GM18499 (cell line): ENCODE data around the gene COMT.

Source experiments
- ATAC-seq: cut with Tn5 transposase; IDR thresholded peaks from one replicate; pipeline ENCODE4 v1.9.1; 2021; ENCODE audit warnings: moderate number of reproducible peaks; ENCODE audit not compliant: insufficient read depth, unreplicated experiment

COMT gene

GRCh38 chr22:19966908-19967750 is 25.6 kb downstream of the COMT start:
- no peak for ATAC-seq

DNA sequence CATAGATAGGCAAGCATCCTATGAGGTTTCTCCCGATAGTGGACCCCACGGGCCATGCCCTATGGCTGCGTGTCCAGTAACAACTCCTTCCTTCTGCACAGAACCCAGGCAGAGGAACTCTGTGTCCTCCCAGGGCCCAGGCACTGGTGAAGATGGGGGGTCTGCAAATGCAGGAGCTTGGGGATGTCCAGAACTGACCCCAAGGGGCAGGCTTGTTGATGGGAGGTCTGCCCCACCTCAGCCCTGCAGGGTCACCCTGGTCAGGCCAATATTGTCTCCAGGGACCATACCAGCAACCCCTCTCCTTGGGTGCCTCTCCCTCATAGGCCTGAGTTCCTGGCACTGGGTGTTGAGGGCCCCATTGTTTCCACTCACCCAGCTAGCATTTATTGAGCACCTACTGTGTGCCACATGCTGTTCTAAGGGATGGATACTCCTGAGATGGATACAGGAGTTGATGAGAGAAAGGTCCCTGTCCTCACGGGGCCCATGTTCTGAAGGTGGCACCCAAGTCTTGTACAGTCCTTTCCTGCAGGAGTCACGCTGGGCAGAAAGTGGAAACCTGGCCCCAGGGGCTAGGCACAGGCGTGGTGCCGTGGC is 26.4 kb downstream of the COMT start:
- no peak for ATAC-seq

DNA sequence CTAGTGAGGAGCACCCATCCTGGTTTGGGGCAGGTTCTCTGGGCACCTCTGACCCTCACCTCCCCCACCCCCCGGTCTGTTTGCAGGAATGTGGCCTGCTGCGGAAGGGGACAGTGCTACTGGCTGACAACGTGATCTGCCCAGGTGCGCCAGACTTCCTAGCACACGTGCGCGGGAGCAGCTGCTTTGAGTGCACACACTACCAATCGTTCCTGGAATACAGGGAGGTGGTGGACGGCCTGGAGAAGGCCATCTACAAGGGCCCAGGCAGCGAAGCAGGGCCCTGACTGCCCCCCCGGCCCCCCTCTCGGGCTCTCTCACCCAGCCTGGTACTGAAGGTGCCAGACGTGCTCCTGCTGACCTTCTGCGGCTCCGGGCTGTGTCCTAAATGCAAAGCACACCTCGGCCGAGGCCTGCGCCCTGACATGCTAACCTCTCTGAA is 26.9 kb downstream of the COMT start:
- ATAC-seq, result no peak

DNA sequence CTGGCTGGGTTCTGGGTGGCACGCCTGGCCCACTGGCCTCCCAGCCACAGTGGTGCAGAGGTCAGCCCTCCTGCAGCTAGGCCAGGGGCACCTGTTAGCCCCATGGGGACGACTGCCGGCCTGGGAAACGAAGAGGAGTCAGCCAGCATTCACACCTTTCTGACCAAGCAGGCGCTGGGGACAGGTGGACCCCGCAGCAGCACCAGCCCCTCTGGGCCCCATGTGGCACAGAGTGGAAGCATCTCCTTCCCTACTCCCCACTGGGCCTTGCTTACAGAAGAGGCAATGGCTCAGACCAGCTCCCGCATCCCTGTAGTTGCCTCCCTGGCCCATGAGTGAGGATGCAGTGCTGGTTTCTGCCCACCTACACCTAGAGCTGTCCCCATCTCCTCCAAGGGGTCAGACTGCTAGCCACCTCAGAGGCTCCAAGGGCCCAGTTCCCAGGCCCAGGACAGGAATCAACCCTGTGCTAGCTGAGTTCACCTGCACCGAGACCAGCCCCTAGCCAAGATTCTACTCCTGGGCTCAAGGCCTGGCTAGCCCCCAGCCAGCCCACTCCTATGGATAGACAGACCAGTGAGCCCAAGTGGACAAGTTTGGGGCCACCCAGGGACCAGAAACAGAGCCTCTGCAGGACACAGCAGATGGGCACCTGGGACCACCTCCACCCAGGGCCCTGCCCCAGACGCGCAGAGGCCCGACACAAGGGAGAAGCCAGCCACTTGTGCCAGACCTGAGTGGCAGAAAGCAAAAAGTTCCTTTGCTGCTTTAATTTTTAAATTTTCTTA is 27.8 kb downstream of the COMT start:
- no peak for ATAC-seq

DNA sequence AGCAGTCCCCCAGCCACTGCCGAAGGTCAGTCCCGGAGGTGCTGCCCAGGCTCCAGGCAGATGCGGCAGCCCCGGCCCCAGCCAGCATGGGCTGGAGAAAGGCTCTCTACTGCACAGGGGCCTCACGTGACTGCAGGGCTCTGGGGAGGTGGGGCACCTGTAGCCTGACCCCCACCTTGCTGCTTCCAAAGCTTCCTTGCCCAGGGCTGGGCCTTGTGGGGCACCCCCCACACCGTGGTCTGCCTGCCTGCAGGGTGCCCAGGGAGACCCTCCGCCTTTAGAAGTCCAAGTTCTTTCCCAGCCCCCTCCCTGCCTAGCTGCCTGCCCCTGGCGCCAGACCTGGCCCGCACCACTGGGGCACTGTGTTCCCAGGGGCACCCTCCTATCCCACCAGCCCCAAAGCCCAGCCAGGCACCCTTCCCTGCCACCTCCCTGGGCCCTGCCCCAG is 28.5 kb downstream of the COMT start:
- ATAC-seq, result no peak

- ATAC-seq, result no peak
These were observed 29.1 kb downstream of the COMT start for GRCh38 chr22:19970479-19971275.

DNA sequence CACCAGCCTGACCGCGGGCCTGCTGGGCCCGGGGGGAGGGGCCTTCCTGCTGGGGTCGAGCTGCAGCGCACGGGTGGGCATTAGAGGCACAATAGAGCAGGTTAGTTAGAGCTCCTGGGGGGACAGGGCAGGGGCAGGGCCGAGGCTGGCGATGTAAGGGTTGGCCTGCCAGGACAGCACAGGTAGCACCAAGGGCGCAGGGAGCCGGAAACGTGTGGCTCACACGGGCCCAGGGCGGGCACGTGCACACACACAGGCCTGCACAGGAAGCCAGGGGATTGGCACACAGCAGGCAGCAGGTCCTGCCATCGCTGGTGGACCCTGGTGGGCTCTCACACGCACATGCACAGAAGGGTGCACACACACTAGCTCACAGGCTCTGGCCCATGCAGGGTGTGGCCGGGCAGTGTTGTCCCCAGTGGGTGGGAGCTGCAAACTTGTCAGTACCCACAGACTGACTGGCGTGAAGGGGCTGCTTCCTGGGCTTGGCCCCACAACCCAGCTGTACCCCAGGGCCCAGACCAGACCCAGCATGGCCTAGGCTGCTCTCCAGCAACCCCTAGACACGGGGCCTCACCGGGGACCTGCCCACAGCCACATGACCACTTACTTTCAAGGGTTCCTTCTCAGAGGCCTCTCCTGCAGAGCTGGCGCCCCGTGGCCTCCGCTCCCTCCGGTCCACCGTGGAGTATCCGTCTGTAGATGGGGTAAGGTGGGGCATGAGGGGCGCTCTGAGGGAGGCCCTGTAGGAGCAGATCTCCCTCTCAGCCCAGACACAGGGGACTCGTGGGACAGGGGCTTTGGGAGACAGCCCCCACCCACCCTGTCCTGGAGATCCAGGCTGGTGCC is 29.9 kb downstream of the COMT start:
- ATAC-seq, result no peak

- ATAC-seq, result no peak
These were observed 30.7 kb downstream of the COMT start for GRCh38 chr22:19972251-19972650.

GRCh38 chr22:19972652-19973550 is 31.3 kb downstream of the COMT start:
- no peak for ATAC-seq

- no peak for ATAC-seq
These were observed 32.1 kb downstream of the COMT start for GRCh38 chr22:19973551-19974267.

DNA sequence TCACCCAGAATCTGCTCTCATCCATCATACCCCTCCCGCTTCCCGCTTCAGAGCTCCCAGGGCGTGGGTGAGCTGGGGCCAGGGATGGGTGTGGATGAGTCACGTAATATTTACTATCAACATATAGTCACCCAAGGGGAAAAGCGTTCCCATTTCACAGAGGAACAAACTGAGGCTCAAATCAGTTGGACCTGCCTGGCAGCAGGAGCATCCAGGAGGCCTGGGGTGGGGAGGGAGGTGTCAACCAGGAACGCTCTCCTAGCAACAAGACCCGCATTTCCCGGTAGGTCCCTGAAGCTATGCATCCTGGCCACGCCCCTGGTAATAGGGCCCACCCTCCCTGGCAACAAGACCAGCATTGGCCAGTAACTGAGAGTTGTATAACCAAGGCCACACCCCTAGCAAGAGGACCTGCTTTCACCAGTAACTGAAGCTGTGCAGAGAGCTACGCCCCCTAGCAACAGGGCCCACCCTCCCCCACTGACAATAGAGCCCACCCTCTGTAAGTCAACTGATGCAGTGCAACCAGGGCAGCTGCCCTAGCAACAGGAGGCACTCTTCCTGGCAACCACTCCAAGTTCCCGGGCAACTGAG is 32.8 kb downstream of the COMT start:
- ATAC-seq, result no peak

DNA sequence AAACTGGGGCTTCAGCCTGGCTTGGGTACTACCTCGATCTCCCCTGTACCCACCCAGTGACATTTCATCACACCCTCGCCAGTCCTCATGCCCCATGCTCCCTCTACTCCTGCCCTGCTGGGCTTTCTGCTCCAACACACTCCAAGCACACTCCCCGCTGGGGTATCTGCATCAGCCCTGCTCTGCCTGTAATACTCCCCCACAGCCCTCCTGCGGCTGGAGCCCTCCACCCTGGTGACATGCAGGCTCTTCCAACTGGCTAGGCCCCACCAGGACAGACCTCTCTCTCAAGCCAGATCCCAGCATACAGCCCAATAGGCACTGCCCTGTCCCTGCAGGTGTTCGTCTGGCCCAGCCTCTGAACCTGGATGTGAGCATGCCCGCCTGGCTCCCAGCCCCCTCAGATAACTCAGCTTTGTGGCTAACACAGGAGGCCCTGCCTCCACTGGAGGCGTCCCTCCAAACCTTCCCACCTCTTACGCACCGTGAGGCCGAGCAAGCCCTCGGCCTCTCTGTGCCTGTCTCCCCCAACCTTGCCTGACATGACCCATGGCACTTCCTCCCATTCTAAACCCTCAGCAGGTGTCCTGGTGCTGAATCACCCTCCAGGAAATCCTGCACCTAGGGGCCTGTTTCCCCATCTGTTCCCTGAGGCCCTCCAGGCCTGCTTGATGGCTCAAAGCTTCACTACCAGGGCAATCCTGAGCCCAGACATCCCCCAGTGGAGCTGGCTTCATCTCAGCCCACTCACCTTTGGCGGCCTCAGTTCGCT is 33.5 kb downstream of the COMT start:
- no peak for ATAC-seq

DNA sequence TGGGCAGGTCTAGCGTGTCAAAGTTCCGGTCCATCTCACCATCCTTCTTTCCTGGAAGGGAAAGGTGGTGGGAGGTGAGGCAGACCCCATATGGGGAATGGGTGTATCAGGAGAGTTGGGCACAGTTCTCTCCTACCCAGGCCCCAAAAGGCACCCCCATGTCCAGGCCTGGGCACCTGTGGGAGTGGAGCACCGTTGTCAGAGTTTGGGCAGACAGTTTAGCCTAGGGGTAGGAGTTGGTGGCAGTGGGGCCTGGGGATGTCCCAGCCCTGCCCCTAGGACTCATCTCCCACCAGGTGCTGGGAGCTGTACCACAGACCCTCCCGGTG is 34.1 kb downstream of the COMT start:
- no peak for ATAC-seq

DNA sequence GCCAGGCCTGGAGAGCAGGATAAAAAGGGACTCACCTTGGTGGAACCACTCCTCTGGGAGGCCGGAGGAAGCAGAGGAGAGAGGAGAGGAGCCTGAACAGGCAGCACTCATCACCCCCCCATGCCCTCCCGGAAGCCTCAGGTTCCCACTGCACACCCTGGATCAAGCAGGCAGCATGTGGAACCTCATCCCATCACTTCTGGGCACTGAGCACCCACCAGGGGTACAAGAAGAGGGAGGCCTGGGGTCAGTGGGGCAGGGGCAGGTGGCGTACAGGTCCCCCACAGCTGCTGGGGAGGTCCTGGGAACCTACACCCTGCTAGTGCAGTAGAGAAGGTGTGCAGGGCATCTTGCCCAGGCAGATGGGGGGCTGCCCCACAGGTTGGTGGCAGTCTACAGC is 35.1 kb downstream of the COMT start:
- no peak for ATAC-seq

DNA sequence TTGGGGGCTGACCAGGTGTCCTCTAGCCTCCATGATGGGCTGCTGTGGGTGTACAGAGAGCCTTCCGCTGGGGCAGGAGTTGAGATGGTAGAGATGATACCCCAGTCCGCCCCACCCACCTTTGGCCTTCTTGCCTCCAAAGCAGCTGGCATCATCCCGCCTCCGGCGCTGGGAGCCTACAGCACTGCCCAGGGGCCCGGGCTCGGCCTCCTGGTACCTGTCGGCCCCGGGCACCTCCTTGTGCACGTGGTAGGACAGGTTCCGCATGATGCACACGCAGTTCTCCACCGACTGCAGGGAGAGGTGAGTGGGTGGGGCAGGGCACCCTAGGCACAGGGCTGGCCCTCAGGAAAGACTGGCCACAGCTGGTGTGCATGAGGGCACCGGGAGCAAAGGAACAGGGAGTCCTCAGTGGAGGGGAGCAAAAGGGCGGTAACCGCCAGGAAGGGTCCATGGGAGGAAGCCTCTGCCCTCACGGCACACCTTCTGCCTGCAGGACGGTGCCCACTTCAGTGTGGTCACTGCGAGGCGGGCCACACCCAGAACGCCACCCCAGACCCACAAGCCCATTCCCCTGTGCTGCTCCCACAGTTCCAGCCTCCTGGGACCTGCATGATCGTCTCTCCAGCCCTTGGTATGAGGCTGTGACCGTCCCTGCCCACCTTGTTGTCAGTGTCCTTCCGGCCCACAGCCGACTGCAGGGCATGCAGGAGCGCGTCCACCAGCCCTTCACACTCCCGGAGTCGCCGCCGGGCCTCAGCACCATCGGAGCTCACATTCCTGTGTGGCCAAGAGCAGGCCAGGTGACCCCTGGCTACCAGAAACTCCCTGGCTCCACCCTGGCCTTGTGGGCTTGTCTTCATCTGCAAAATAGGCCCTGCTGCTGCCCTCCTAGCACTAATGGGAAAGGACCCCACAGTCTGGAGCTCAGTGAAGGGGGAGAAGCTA is 36.0 kb downstream of the COMT start:
- ATAC-seq, result no peak

- no peak for ATAC-seq
These were observed 37.2 kb downstream of the COMT start for GRCh38 chr22:19978748-19979147.
